HEK293T (cell line): ENCODE data around the gene KLHL22.
A peak's percentile ranks its signal among the peaks of the same experiment; 100 is the strongest.
"Not testable (repeated sequence)": the region's sequence is repeated elsewhere in the genome, so short reads cannot be mapped to it uniquely, and the experiment has no call there.

Source experiments
- CTCF ChIA-PET: fragments of 350-600 bp; formaldehyde crosslinking; extraction: SDS; loops from one replicate; lab custom pipeline; 2021; ENCODE audit warnings: antibody characterized with exemption, inconsistent platforms; lab: Yijun Ruan, JAX
- POLR2A ChIA-PET: fragments of 350-600 bp; formaldehyde crosslinking; extraction: SDS; loops from one replicate; lab custom pipeline; 2020; ENCODE audit warnings: antibody characterized with exemption, inconsistent platforms; lab: Yijun Ruan, JAX
- DNase-seq: peaks from one replicate; pipeline ENCODE4 v3.0.0; 2012; ENCODE audit warnings: mixed read lengths; ENCODE audit errors: extremely low spot score
- ARNT ChIP-seq: fragments of 450-650 bp; IDR thresholded peaks from 2 replicates; pipeline ENCODE4 v1.6.1; 2017; ENCODE audit warnings: mild to moderate bottlenecking
- BHLHE40 ChIP-seq: fragments of 450-650 bp; IDR thresholded peaks from 2 replicates; pipeline ENCODE4 v1.6.1; 2016; ENCODE audit warnings: mild to moderate bottlenecking, moderate library complexity, borderline replicate concordance
- CTBP1 ChIP-seq: fragments of 450-650 bp; IDR thresholded peaks from 2 replicates; pipeline ENCODE4 v1.6.1; 2016; ENCODE audit warnings: borderline replicate concordance
- ELF4 ChIP-seq: fragments of 450-650 bp; IDR thresholded peaks from 2 replicates; pipeline ENCODE4 v1.6.1; 2017; ENCODE audit warnings: antibody characterized with exemption
- FOXA1 ChIP-seq: fragments of 450-650 bp; IDR thresholded peaks from 2 replicates; pipeline ENCODE4 v1.6.1; 2016; ENCODE audit warnings: mild to moderate bottlenecking
- FOXK2 ChIP-seq: fragments of 450-650 bp; IDR thresholded peaks from 2 replicates; pipeline ENCODE4 v1.6.1; 2016; ENCODE audit warnings: mild to moderate bottlenecking
- FOXM1 ChIP-seq: fragments of 450-650 bp; IDR thresholded peaks from 2 replicates; pipeline ENCODE4 v1.6.1; 2017; ENCODE audit warnings: mild to moderate bottlenecking, borderline replicate concordance
- HDGF ChIP-seq: fragments of 450-650 bp; IDR thresholded peaks from 2 replicates; pipeline ENCODE4 v1.6.1; 2017; ENCODE audit warnings: antibody characterized with exemption, borderline replicate concordance
- L3MBTL2 ChIP-seq: fragments of 450-650 bp; conservative IDR thresholded peaks from 2 replicates; pipeline ENCODE4 v1.6.1; 2016; ENCODE audit warnings: mild to moderate bottlenecking
- LEF1 ChIP-seq: fragments of 450-650 bp; IDR thresholded peaks from 2 replicates; pipeline ENCODE4 v1.6.1; 2017; ENCODE audit warnings: mild to moderate bottlenecking, borderline replicate concordance
- NFRKB ChIP-seq: fragments of 450-650 bp; IDR thresholded peaks from 2 replicates; pipeline ENCODE4 v1.6.1; 2016; ENCODE audit warnings: mild to moderate bottlenecking, moderate library complexity
- PKNOX1 ChIP-seq: fragments of 450-650 bp; IDR thresholded peaks from 2 replicates; pipeline ENCODE4 v1.6.1; 2016
- SP1 ChIP-seq: fragments of 450-650 bp; IDR thresholded peaks from 2 replicates; pipeline ENCODE4 v1.6.1; 2017
- SUZ12 ChIP-seq: fragments of 450-650 bp; IDR thresholded peaks from 2 replicates; pipeline ENCODE4 v1.6.1; 2016; ENCODE audit warnings: mild to moderate bottlenecking
- TARDBP ChIP-seq: fragments of 450-650 bp; IDR thresholded peaks from 2 replicates; pipeline ENCODE4 v1.6.1; 2016
- ZNF384 ChIP-seq: fragments of 450-650 bp; IDR thresholded peaks from 2 replicates; pipeline ENCODE4 v1.6.1; 2016

Gene KLHL22

GRCh38 chr22:20494978-20495860, at the start of gene KLHL22:
Gene KLHL22, minus strand, starts transcription at chr22:20495795. Its CDS starts 6,584 bp downstream, at chr22:20489211.
- peak; percentile 66 for DNase-seq
- POLR2A ChIA-PET, result interaction anchor here (1.1 to 1.9 kb wide), 2 partner anchors 13 to 14 kb away, joined by 5 to 8 read pairs; partner anchors contain the start of gene MED15
- TF ChIP-seq ELF4 (no peak), HDGF (no peak), NFRKB (no peak), SUZ12 (no peak), LEF1 (no peak), L3MBTL2 (no peak), SP1 (no peak), ARNT (no peak), CTBP1 (no peak), TARDBP (no peak)
- CTCF ChIA-PET, result interaction anchor here (0.6 to 0.9 kb wide), 2 partner anchors 25 to 77 kb away, joined by 3 to 4 read pairs; no protein-coding TSS in a partner anchor

- DNase-seq, POLR2A ChIA-PET, CTCF ChIA-PET: not testable (repeated sequence)
Measured at GRCh38 chr22:20545318-20545634, 49.7 kb upstream of the KLHL22 start.

GRCh38 chr22:20542736-20543135, 47.1 kb upstream of the KLHL22 start:
- no peak for TF ChIP-seq ARNT
- TF ChIP-seq SUZ12, result no peak
- no peak for TF ChIP-seq NFRKB
- no peak for DNase-seq
- CTCF ChIA-PET, result interaction anchor here (1.3 kb wide), 1 partner anchor 22 kb away, joined by 5 read pairs; no protein-coding TSS in a partner anchor

GRCh38 chr22:20542055-20542454, 46.5 kb upstream of the KLHL22 start:
- CTCF ChIA-PET, result no interaction called here
- TF ChIP-seq CTBP1 (no peak), LEF1 (no peak), FOXA1 (no peak), FOXK2 (no peak), SP1 (no peak), ELF4 (no peak), TARDBP (no peak), FOXM1 (no peak), PKNOX1 (no peak), HDGF (no peak), ARNT (no peak)

More at GRCh38 chr22:20542736-20543135, 47.1 kb upstream of the KLHL22 start:
- POLR2A ChIA-PET, result no interaction called here

GRCh38 chr22:20538875-20539274, 43.3 kb upstream of the KLHL22 start:
- POLR2A ChIA-PET, DNase-seq: not testable (repeated sequence)
- CTCF ChIA-PET, result interaction anchor here (2.1 kb wide), 1 partner anchor 25 kb away, joined by 9 read pairs; no protein-coding TSS in a partner anchor

More at GRCh38 chr22:20542055-20542454, 46.5 kb upstream of the KLHL22 start:
- POLR2A ChIA-PET, result no interaction called here
- no peak for DNase-seq

GRCh38 chr22:20537983-20538382, 42.4 kb upstream of the KLHL22 start:
- ChIA-PET POLR2A (no interaction called here), CTCF (interaction anchor here (2.1 kb wide), 1 partner anchor 26 kb away, joined by 9 read pairs; no protein-coding TSS in a partner anchor)
- DNase-seq, result no peak
- TF ChIP-seq NFRKB (no peak), SUZ12 (no peak)

GRCh38 chr22:20537325-20537756, 41.7 kb upstream of the KLHL22 start:
- DNase-seq, result no peak
- CTCF ChIA-PET, result interaction anchor here (2.1 kb wide), 1 partner anchor 27 kb away, joined by 9 read pairs; no protein-coding TSS in a partner anchor
- POLR2A ChIA-PET, result no interaction called here
- TF ChIP-seq ZNF384, result no peak
- TF ChIP-seq CTBP1, result no peak
- TF ChIP-seq LEF1, result no peak
- TF ChIP-seq ELF4, result no peak
- no peak for TF ChIP-seq TARDBP
- TF ChIP-seq BHLHE40, result no peak
- no peak for TF ChIP-seq L3MBTL2
- no peak for TF ChIP-seq FOXA1
- TF ChIP-seq SP1, result no peak
- no peak for TF ChIP-seq NFRKB
- TF ChIP-seq ARNT, result no peak

GRCh38 chr22:20536590-20537324, 41.2 kb upstream of the KLHL22 start:
- no peak for DNase-seq
- no peak for TF ChIP-seq TARDBP
- TF ChIP-seq SP1, result no peak
- TF ChIP-seq BHLHE40, result no peak
- no peak for TF ChIP-seq ZNF384
- TF ChIP-seq PKNOX1, result no peak
- TF ChIP-seq LEF1, result no peak
- TF ChIP-seq ELF4, result no peak
- no peak for TF ChIP-seq NFRKB
- TF ChIP-seq FOXA1, result no peak
- TF ChIP-seq L3MBTL2, result no peak
- no peak for TF ChIP-seq ARNT
- no peak for TF ChIP-seq CTBP1
- no peak for TF ChIP-seq SUZ12
- TF ChIP-seq HDGF, result no peak
- no peak for TF ChIP-seq FOXK2
- no peak for TF ChIP-seq FOXM1
- CTCF ChIA-PET, result no interaction called here
- POLR2A ChIA-PET, result no interaction called here
